Heart left ventricle (tissue), 16 donors: ENCODE data around the gene RXRA. TPM values are rescaled to one million over a fixed set of nuclear protein-coding genes. Genes with fewer than 3 reads are reported as not detected.

Experiments
- ATAC-seq, 4 donors: fragments of 200-7000 bp; cut with Tn5 transposase; one replicate each; pipeline ENCODE4 v1.9.1; 2020 to 2022; ENCODE audit warnings: moderate library complexity in 4 of 4, mild to moderate bottlenecking in 3 of 4, moderate number of reproducible peaks in 1 of 4
- DNase-seq, 5 donors: peaks; one replicate each; pipeline ENCODE4 v3.0.0-alpha.2; 2020
- H3K27ac ChIP-seq, 12 donors: fragments of 200-600 bp; sonication (generic) in 4 of 12; one replicate each; pipeline versions ENCODE4 v1.5.0 to v1.8.0; 2016 to 2022; ENCODE audit warnings: mild to moderate bottlenecking in 2 of 12
- H3K27me3 ChIP-seq, 9 donors: fragments of 200-600 bp; sonication (generic) in 2 of 9; one replicate each; pipeline versions ENCODE4 v1.5.1 to v1.8.0; 2016 to 2022; ENCODE audit warnings: mild to moderate bottlenecking in 3 of 9
- H3K36me3 ChIP-seq, 9 donors: fragments of 200-600 bp; sonication (generic) in 2 of 9; one replicate each; pipeline versions ENCODE4 v1.5.0 to v1.8.0; 2018 to 2022; ENCODE audit warnings: mild to moderate bottlenecking in 2 of 9
- H3K4me1 ChIP-seq, 12 donors: fragments of 200-600 bp; sonication (generic) in 4 of 12; one replicate each; pipeline versions ENCODE4 v1.5.0 to v1.8.0; 2016 to 2022; ENCODE audit warnings: mild to moderate bottlenecking in 3 of 12
- H3K4me3 ChIP-seq, 12 donors: fragments of 200-600 bp; sonication (generic) in 4 of 12; one replicate each; pipeline versions ENCODE4 v1.5.0 to v1.8.0; 2017 to 2022; ENCODE audit warnings: mild to moderate bottlenecking in 9 of 12, moderate library complexity in 4 of 12
- H3K9me3 ChIP-seq, 12 donors: fragments of 200-600 bp; sonication (generic) in 4 of 12; one replicate each; pipeline versions ENCODE4 v1.5.0 to v1.8.0; 2016 to 2022; ENCODE audit warnings: mild to moderate bottlenecking in 1 of 12
- POLR2A ChIP-seq, 2 donors: fragments of 450-650 bp; IDR thresholded peaks; one replicate each; pipeline ENCODE4 v1.6.1; 2017; ENCODE audit warnings: antibody characterized with exemption in 2 of 2, mild to moderate bottlenecking in 2 of 2, moderate library complexity in 2 of 2
- WGBS, 4 donors: extraction: QIAGEN DNeasy Blood & Tissue Kit in 2 of 4; methylation state at CpG; one replicate each; pipeline versions ENCODE4 v1.1.5 to v1.1.7; 2013 to 2018; 5-methylcytosine and 5-hydroxymethylcytosine counted together
- intact Hi-C, 10 donors: fragments of 100-400 bp; cut with DNase I; formaldehyde crosslinking; loops; one replicate each; pipeline versions ENCODE4 v1.11.1 to v1.14.2; 2022
- polyA plus RNA-seq, 2 donors: library from polyadenylated mRNA; stranded (reverse); fragments of 200-250 nt; gene quantifications; one replicate each; pipeline ENCODE4 v1.2.3, GENCODE V29; 2013
- total RNA-seq, 9 donors: library from RNA; depleted of rRNA in 2 of 9; stranded (reverse); fragments of >200 nt in 2 of 9; fragmentation: NEBNext Ultra II Directional in 3 of 9; extraction: Animal tissue kit (Norgen Biotek cat#: 25700) in 3 of 9; gene quantifications; one replicate each; pipeline versions ENCODE4 v1.1.0 to v1.2.4, GENCODE V29; 2016 to 2023
- TF ChIP-seq, protein P1 (sequence below), 12 donors: fragments of 200-600 bp; sonication (generic) in 4 of 12; IDR thresholded peaks; one replicate each; pipeline versions ENCODE4 v1.5.0 to v1.8.0; 2018 to 2022; ENCODE audit warnings: antibody characterized with exemption in 12 of 12, mild to moderate bottlenecking in 5 of 12
- donor health status: ischemic (EF 13 %, LVEDD 7.1; RV severe dilation, severe dysfunction).
- donor health status: healthy with polysubstance abuse.
- donor health status: DM: no; HTN: yes; CAD: no.
- donor health status: DM: no; HTN: no; CAD: no.
- donor health status: ischemic (EF 25% LVEDD 6.9; RV normal size, moderate dysfunction).
- donor health status: ischemic (EF 25% LVEDD 5.7; RV mildly dilated, moderate dysfunction).
- donor health status: healthy.
- donor health status: DM: yes; HTN: yes; CAD: no.
- donor health status: ischemic (EF 35%, LVEDD 5.7; RV mildly dilated, moderate dysfunction).
- donor health status: nonischemic (EF 11% LVEDD 7.7; RV severe dilation, severe dysfunction).
- donor health status: DM: yes; HTN: yes; CAD: no.
- donor health status: PGD.
- donor health status: ischemic (EF 29% LVEDD 5.4; RV normal size, mild dysfunction).
- donor health status: nonischemic (EF 23%, LVEDD 6.1; RV moderate dilation, normal function).

The RXRA gene
- total and polyA plus RNA-seq, 11 donors = 45.5 to 87.9 (median 54.9) TPM

DNA sequence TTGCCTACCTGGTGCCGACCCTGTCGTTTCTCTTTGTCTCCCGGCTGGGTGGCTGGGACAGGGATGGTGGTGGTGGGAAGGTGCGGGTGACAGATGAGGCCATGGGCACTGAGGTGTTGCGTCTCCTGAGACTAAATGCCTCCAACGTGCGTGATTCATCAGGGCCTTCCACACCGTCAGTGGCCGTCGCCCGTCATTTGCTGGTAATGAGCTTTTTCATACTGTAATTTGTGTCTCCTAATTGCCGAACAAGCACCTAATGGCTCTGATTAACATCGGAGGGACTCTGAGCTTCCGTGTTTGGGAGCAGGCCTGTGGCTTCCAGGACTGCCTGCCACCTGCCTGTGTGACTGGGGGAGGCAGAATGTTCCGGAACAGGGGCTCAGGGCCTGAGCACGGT, 35.2 kb downstream of the RXRA start:
- Histone ChIP-seq H3K4me3 (no peak overlapping the region), H3K36me3 (no peaks in the 10 kb centered on the region), H3K9me3 (no peaks in the 10 kb centered on the region), H3K4me1 (peaks cover 17 to 98% (median 78%) of the 10 kb centered on the region in 12 donors), H3K27me3 (no peaks in the 10 kb centered on the region), H3K27ac (peak overlapping the region in 7 of 12 donors; percentile 14 to 73 (median 49))
- WGBS, 4 donors = 80 to 90% (median 85%) methylated on average over 14 to 16 of the region's 16 CpGs
- intact Hi-C loops = no loop called here
- TF ChIP-seq, protein P1, sequence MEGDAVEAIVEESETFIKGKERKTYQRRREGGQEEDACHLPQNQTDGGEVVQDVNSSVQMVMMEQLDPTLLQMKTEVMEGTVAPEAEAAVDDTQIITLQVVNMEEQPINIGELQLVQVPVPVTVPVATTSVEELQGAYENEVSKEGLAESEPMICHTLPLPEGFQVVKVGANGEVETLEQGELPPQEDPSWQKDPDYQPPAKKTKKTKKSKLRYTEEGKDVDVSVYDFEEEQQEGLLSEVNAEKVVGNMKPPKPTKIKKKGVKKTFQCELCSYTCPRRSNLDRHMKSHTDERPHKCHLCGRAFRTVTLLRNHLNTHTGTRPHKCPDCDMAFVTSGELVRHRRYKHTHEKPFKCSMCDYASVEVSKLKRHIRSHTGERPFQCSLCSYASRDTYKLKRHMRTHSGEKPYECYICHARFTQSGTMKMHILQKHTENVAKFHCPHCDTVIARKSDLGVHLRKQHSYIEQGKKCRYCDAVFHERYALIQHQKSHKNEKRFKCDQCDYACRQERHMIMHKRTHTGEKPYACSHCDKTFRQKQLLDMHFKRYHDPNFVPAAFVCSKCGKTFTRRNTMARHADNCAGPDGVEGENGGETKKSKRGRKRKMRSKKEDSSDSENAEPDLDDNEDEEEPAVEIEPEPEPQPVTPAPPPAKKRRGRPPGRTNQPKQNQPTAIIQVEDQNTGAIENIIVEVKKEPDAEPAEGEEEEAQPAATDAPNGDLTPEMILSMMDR (IDR thresholded peaks at IDR 0.05) = no peak
- TF ChIP-seq POLR2A (IDR thresholded peaks at IDR 0.05) = no peak
- ATAC-seq (no peak), DNase-seq (no peak)

DNA sequence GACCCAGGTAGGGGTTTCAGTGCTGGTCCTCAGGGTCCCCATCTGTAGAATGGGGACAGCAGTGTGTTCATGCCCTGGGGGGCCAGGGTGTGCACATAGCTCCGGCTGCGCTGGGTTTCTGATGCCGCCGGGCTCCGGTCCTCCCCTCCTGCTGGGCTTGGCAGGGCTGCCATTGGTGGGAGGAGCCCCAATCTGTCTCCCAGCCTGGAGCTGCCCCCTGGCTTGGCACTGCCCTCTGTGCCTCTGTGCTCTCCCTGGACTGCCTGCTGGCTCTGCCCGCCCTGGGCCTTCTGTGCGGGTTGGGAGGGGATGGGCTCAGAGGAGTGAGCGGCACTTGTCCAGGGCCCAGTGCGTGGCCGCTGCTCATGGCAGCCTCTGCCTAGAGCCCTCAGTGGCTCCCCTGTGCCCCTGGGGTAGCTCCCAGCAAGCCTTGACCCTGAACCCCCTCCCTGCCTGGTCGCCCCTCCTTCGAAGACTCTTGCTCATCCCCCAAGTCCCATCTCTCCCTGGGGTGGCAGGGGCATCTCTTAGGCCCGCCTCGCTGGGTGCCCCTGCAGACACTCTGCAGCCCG, 35.7 kb downstream of the RXRA start:
- TF ChIP-seq POLR2A (IDR thresholded peaks at IDR 0.05) = no peak
- TF ChIP-seq, protein P1 (IDR thresholded peaks at IDR 0.05) = no peak
- Histone ChIP-seq H3K36me3 (no peaks in the 10 kb centered on the region), H3K4me1 (peaks cover 20 to 98% (median 80%) of the 10 kb centered on the region in 12 donors), H3K4me3 (no peak overlapping the region), H3K27me3 (no peaks in the 10 kb centered on the region), H3K9me3 (no peaks in the 10 kb centered on the region), H3K27ac (peak overlapping the region in 4 of 12 donors; percentile 35 to 73 (median 54))
- 85 to 89% (median 87%) methylated on average over 13 to 15 of the region's 15 CpGs for WGBS, 4 donors
- DNase-seq (peak in 1 of 5 donors; percentile 67), ATAC-seq (peak in 1 of 4 donors; percentile 27)
- intact Hi-C loops = no loop called here

DNA sequence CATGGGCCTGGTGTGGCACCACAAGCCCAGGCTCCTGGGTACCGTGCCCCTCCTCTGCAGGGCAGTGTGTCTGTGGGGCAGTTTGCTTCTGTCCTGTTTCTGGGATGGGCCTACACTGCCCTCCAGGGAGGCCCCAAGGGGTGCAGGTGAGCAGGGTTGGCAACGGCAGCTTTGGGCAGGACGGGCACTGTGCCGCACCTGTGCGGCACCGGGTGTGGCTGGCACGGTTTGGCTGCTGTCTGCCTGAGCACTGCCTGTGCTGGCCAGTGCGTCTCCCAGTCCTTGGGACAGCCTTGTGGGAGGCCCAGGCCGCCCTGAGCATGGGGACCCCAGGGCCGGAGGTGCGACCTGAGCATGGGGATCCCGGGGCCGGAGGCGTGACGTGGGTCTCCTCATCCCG, 37.2 kb downstream of the RXRA start:
- no peak for TF ChIP-seq POLR2A (IDR thresholded peaks at IDR 0.05)
- TF ChIP-seq, protein P1 (IDR thresholded peaks at IDR 0.05) = no peak
- no peaks in the 10 kb centered on the region for H3K36me3 ChIP-seq
- intact Hi-C loops = no loop called here
- ATAC-seq (no peak), DNase-seq (no peak)
- H3K4me1 ChIP-seq = peaks cover 18 to 98% (median 77%) of the 10 kb centered on the region in 12 donors
- H3K27me3 ChIP-seq = no peaks in the 10 kb centered on the region
- no peaks in the 10 kb centered on the region for H3K9me3 ChIP-seq
- WGBS, 4 donors = 81 to 92% (median 87%) methylated on average over 14 to 16 of the region's 16 CpGs
- no peak overlapping the region for H3K4me3 ChIP-seq
- H3K27ac ChIP-seq = no peak overlapping the region

DNA sequence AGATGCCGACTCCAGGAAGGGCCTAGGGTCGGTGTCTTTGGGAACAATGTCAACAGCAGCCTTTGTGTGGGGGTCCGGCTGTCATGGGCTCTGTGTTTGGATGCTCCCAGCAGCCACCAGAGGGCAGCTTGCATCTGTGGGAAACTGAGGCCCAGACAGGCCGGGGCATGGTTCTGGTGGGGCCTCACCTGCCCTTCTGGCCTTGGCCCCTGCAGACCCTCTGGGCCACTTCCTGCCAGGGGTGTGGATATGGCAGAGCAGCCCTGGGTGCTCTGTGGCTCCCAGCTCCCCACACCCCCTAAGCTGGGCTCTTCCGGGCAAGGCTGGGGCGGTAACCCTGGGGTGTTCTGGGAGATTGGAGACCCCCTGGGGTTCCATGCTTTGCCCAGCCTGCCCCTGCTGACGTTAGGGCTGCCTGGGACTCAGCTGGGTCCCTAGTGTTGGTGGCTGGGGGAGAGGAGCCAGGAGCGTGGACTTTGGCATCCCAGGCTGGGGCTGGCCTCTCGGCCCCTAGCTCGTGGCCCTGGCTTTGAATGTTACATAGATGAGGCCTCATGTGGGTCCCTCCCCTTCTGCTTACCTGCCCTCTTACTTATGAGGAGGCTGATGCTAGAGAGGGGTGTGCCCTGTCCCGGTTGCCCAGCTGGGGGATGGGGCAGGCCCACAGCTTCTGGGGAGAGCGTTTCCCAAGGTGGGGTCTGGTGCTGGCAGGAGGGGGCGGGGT, 38.3 kb downstream of the RXRA start:
- no peak for DNase-seq
- no peak for TF ChIP-seq POLR2A (IDR thresholded peaks at IDR 0.05)
- TF ChIP-seq, protein P1 (IDR thresholded peaks at IDR 0.05) = peak in 7 of 12 donors; percentile 13 to 32 (median 19)
- 63 to 84% (median 78%) methylated on average over 5 to 13 of the region's 13 CpGs for WGBS, 4 donors
- Histone ChIP-seq H3K27me3 (no peaks in the 10 kb centered on the region), H3K4me1 (peaks cover 10 to 92% (median 67%) of the 10 kb centered on the region in 12 donors), H3K27ac (peak overlapping the region in 7 of 12 donors; percentile 11 to 88 (median 79)), H3K9me3 (no peaks in the 10 kb centered on the region), H3K36me3 (no peaks in the 10 kb centered on the region), H3K4me3 (no peak overlapping the region)
- intact Hi-C loops = loop anchor here in 5 of 10 donors (2.0 to 5.0 kb wide), 5 partner anchors 37 to 68 kb away; partner anchors contain the start of gene RXRA (in 2 of the 5)
- no peak for ATAC-seq
